Endothelial cell (in vitro differentiated cells): ENCODE results near the gene RAP2B. TPM values are rescaled to one million over a fixed set of nuclear protein-coding genes. Genes with fewer than 3 reads are reported as not detected.
"Not testable (repeated sequence)": the region's sequence is repeated elsewhere in the genome, so short reads cannot be mapped to it uniquely, and the experiment has no call there.

Source experiments
- DNase-seq: peaks from one replicate; pipeline ENCODE4 v3.0.0; 2021; ENCODE audit warnings: low spot score
- H3K27ac Mint-ChIP-seq: one replicate; pipeline ENCODE4 v1.8.0; 2021; ENCODE audit warnings: mixed read lengths, inconsistent platforms; ENCODE audit not compliant: unreplicated experiment
- H3K27me3 Mint-ChIP-seq: one replicate; pipeline ENCODE4 v1.8.0; 2021; ENCODE audit warnings: mild to moderate bottlenecking, moderate library complexity, mixed read lengths, inconsistent platforms; ENCODE audit not compliant: unreplicated experiment
- H3K36me3 Mint-ChIP-seq: one replicate; pipeline ENCODE4 v1.8.0; 2021; ENCODE audit warnings: mild to moderate bottlenecking, low read depth, mixed read lengths, inconsistent platforms; ENCODE audit not compliant: unreplicated experiment
- H3K4me1 Mint-ChIP-seq: one replicate; pipeline ENCODE4 v1.8.0; 2021; ENCODE audit warnings: mild to moderate bottlenecking, mixed read lengths, inconsistent platforms; ENCODE audit not compliant: unreplicated experiment
- H3K4me3 Mint-ChIP-seq: one replicate; pipeline ENCODE4 v1.8.0; 2021; ENCODE audit warnings: mild to moderate bottlenecking, mixed read lengths, inconsistent platforms; ENCODE audit not compliant: unreplicated experiment
- H3K9me3 Mint-ChIP-seq: one replicate; pipeline ENCODE4 v1.8.0; 2021; ENCODE audit warnings: mixed read lengths, inconsistent platforms; ENCODE audit not compliant: unreplicated experiment
- CTCF ChIP-seq: fragments of 200-600 bp; sonication (generic); IDR thresholded peaks from one replicate; pipeline ENCODE4 v1.5.0; 2021; ENCODE audit warnings: antibody characterized with exemption; ENCODE audit not compliant: unreplicated experiment
- total RNA-seq: library from RNA; stranded (reverse); fragmentation: NEBNext Ultra II Directional; extraction: Animal tissue kit (Norgen Biotek cat#: 25700); gene quantifications from one replicate; pipeline ENCODE4 v1.2.1, GENCODE V29; 2021; ENCODE audit not compliant: unreplicated experiment

Gene RAP2B
- total RNA-seq, 1 donor from 2014 or later: 33.7 TPM

GRCh38 chr3:153176197-153176596, 14.2 kb downstream of the RAP2B start:
- TF ChIP-seq CTCF: no peak
- DNase-seq: no peak
- no peaks in the 10 kb centered on the region for H3K27me3 Mint-ChIP-seq
- H3K9me3 Mint-ChIP-seq: no peaks in the 10 kb centered on the region
- no peak overlapping the region for H3K27ac Mint-ChIP-seq
- H3K4me3 Mint-ChIP-seq: no peak overlapping the region
- H3K4me1 Mint-ChIP-seq: no peaks in the 10 kb centered on the region
- no peaks in the 10 kb centered on the region for H3K36me3 Mint-ChIP-seq

- Mint-ChIP-seq H3K4me3 (no peak overlapping the region), H3K27me3 (no peaks in the 10 kb centered on the region), H3K4me1 (peaks cover 2% of the 10 kb centered on the region), H3K9me3 (no peaks in the 10 kb centered on the region), H3K36me3 (no peaks in the 10 kb centered on the region), H3K27ac (no peak overlapping the region)
- TF ChIP-seq CTCF: no peak
- DNase-seq: no peak
These were observed 18.9 kb downstream of the RAP2B start for GRCh38 chr3:153180860-153181372.

GRCh38 chr3:153182501-153183293, 20.7 kb downstream of the RAP2B start:
- H3K27ac Mint-ChIP-seq: no peak overlapping the region
- no peak for DNase-seq
- no peaks in the 10 kb centered on the region for H3K9me3 Mint-ChIP-seq
- no peaks in the 10 kb centered on the region for H3K36me3 Mint-ChIP-seq
- peaks cover 2% of the 10 kb centered on the region for H3K4me1 Mint-ChIP-seq
- H3K27me3 Mint-ChIP-seq: no peaks in the 10 kb centered on the region
- no peak overlapping the region for H3K4me3 Mint-ChIP-seq
- TF ChIP-seq CTCF: no peak

GRCh38 chr3:153190923-153191322, 28.9 kb downstream of the RAP2B start:
- no peak overlapping the region for H3K4me3 Mint-ChIP-seq
- TF ChIP-seq CTCF: no peak
- H3K36me3 Mint-ChIP-seq: no peaks in the 10 kb centered on the region
- DNase-seq: no peak
- no peaks in the 10 kb centered on the region for H3K27me3 Mint-ChIP-seq
- H3K4me1 Mint-ChIP-seq: no peaks in the 10 kb centered on the region
- H3K27ac Mint-ChIP-seq: no peak overlapping the region
- H3K9me3 Mint-ChIP-seq: no peaks in the 10 kb centered on the region

- no peak overlapping the region for H3K27ac Mint-ChIP-seq
These were observed 30.3 kb downstream of the RAP2B start for GRCh38 chr3:153192327-153192726.

GRCh38 chr3:153193786-153194476, 31.9 kb downstream of the RAP2B start:
- H3K4me3 Mint-ChIP-seq, H3K9me3 Mint-ChIP-seq: not testable (repeated sequence)

More at GRCh38 chr3:153192327-153192726, 30.3 kb downstream of the RAP2B start:
- H3K9me3 Mint-ChIP-seq: no peaks in the 10 kb centered on the region
- TF ChIP-seq CTCF: no peak
- H3K36me3 Mint-ChIP-seq: no peaks in the 10 kb centered on the region
- H3K4me1 Mint-ChIP-seq: no peaks in the 10 kb centered on the region
- H3K27me3 Mint-ChIP-seq: peaks cover 2% of the 10 kb centered on the region
- no peak for DNase-seq
- H3K4me3 Mint-ChIP-seq: no peak overlapping the region

More at GRCh38 chr3:153193786-153194476, 31.9 kb downstream of the RAP2B start:
- not testable (repeated sequence) for DNase-seq, H3K4me1 Mint-ChIP-seq, H3K27me3 Mint-ChIP-seq, H3K27ac Mint-ChIP-seq, H3K36me3 Mint-ChIP-seq
